Keratinocyte (primary cell): ENCODE data around the gene ANP32D.

Experiments
- EZH2 ChIP-seq: IDR thresholded peaks from one replicate; pipeline ENCODE4 v1.6.1; 2012; ENCODE audit warnings: inconsistent platforms, mild to moderate bottlenecking, low read length, moderate library complexity
- TF ChIP-seq, protein P1 (sequence below), 3 experiments: IDR thresholded peaks in 1 of 3; conservative IDR thresholded peaks in 1 of 3; optimal IDR thresholded peaks in 1 of 3; 2 replicates in 2 of 3; 3 replicates in 1 of 3; pipeline versions ENCODE3 to v1.5.1; 2011; ENCODE audit warnings: low read length in 3 of 3, mild to moderate bottlenecking in 3 of 3, moderate library complexity in 2 of 3, control low read depth in 1 of 3, inconsistent platforms in 1 of 3; ENCODE audit not compliant: insufficient read depth in 2 of 3; ENCODE audit errors: extremely low read depth in 1 of 3

DNA sequence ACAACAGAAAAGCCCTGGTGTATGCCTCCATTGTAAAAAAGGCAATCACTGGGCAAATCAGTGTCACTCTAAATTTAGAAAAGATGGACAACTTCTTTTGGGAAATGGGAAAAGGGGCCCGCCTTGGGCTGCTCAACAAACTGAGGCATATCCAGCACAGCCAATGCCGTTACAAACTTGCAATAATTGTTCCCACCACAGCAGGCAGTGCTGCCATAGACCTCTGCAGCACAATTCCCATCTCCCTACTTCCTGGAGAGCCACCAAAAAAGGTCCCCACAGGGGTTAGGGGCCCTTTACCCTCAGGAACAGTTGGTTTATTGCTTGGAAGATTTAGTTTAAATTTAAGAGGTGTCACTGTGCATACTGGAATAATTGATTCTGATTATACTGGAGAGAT is 36.6 kb downstream of the ANP32D start:
- TF ChIP-seq, protein P1, sequence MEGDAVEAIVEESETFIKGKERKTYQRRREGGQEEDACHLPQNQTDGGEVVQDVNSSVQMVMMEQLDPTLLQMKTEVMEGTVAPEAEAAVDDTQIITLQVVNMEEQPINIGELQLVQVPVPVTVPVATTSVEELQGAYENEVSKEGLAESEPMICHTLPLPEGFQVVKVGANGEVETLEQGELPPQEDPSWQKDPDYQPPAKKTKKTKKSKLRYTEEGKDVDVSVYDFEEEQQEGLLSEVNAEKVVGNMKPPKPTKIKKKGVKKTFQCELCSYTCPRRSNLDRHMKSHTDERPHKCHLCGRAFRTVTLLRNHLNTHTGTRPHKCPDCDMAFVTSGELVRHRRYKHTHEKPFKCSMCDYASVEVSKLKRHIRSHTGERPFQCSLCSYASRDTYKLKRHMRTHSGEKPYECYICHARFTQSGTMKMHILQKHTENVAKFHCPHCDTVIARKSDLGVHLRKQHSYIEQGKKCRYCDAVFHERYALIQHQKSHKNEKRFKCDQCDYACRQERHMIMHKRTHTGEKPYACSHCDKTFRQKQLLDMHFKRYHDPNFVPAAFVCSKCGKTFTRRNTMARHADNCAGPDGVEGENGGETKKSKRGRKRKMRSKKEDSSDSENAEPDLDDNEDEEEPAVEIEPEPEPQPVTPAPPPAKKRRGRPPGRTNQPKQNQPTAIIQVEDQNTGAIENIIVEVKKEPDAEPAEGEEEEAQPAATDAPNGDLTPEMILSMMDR (optimal IDR thresholded peaks at IDR 0.05 in 1 of 3, IDR thresholded peaks at IDR 0.05 in 1 of 3, conservative IDR thresholded peaks at IDR 0.05 in 1 of 3; ENCODE audit: extremely low read depth in 1 of 3, insufficient read depth in 2 of 3, low read length in 3 of 3) = no peak
- TF ChIP-seq EZH2 = no peak
